IMR-90 (cell line): ENCODE results near the gene ZDHHC4. TPM values are rescaled to one million over a fixed set of nuclear protein-coding genes. Genes with fewer than 3 reads are reported as not detected.
"Not testable (repeated sequence)": the region's sequence is repeated elsewhere in the genome, so short reads cannot be mapped to it uniquely, and the experiment has no call there.

Experiments used
- ATAC-seq: fragments of 200-7000 bp; cut with Tn5 transposase; 2 replicates; pipeline ENCODE4 v1.9.1; 2020; ENCODE audit warnings: low read depth, mild to moderate bottlenecking, moderate library complexity
- BruUV-seq: library from RNA; stranded (reverse); fragments of 400-500 nt; replicated peaks from 2 replicates; lab custom pipeline; 2021; lab: Mats Ljungman, UMichigan
- CTCF ChIA-PET: fragments of 300-600 bp; formaldehyde crosslinking; extraction: SDS; loops from one replicate; lab custom pipeline; 2021; ENCODE audit warnings: antibody characterized with exemption; lab: Yijun Ruan, JAX
- POLR2A ChIA-PET: fragments of 300-600 bp; sonication (Branson Sonifier 250); formaldehyde crosslinking; loops from one replicate; lab custom pipeline; 2022; ENCODE audit warnings: antibody characterized with exemption; ENCODE audit not compliant: unreplicated experiment; lab: Charles Lee
- DNase-seq: peaks from one replicate; pipeline ENCODE4 v3.0.0; 2013
- H2AFZ ChIP-seq: replicated peaks from 2 replicates; pipeline ENCODE3; 2013; ENCODE audit warnings: low read length, mild to moderate bottlenecking; ENCODE audit not compliant: poor library complexity
- H2AK5ac ChIP-seq: 2 replicates; pipeline ENCODE4 v1.6.1; 2013; ENCODE audit warnings: low read depth, low read length, inconsistent platforms
- H2AK9ac ChIP-seq: replicated peaks from 2 replicates; pipeline ENCODE3; 2013; ENCODE audit warnings: mild to moderate bottlenecking, low read depth, low read length, moderate library complexity; ENCODE audit not compliant: poor library complexity
- H2BK120ac ChIP-seq: 2 replicates; pipeline ENCODE4 v1.6.1; 2013; ENCODE audit warnings: low read depth, low read length, inconsistent platforms
- H2BK15ac ChIP-seq: 3 replicates; pipeline ENCODE4 v1.6.1; 2013; ENCODE audit warnings: low read depth, low read length, inconsistent platforms
- H2BK20ac ChIP-seq: 2 replicates; pipeline ENCODE4 v1.6.1; 2013; ENCODE audit warnings: low read depth, mild to moderate bottlenecking, inconsistent platforms, low read length, moderate library complexity
- H2BK5ac ChIP-seq: 2 replicates; pipeline ENCODE4 v1.6.1; 2013; ENCODE audit warnings: mild to moderate bottlenecking, low read depth, low read length, inconsistent platforms; ENCODE audit not compliant: poor library complexity, severe bottlenecking
- H3K14ac ChIP-seq: replicated peaks from 2 replicates; pipeline ENCODE4 v1.6.1; 2013; ENCODE audit warnings: low read depth, low read length, inconsistent platforms
- H3K18ac ChIP-seq: 2 replicates; pipeline ENCODE4 v1.6.1; 2013; ENCODE audit warnings: low read depth, low read length, control low read depth
- H3K23ac ChIP-seq: 2 replicates; pipeline ENCODE4 v1.6.1; 2013; ENCODE audit warnings: low read depth, low read length, inconsistent platforms
- H3K27ac ChIP-seq: 2 replicates; pipeline ENCODE4 v1.5.1; 2013; ENCODE audit warnings: mild to moderate bottlenecking, control low read depth, low read length; ENCODE audit not compliant: insufficient read depth
- H3K27me3 ChIP-seq: 2 replicates; pipeline ENCODE4 v1.6.1; 2013; ENCODE audit warnings: low read length; ENCODE audit not compliant: control insufficient read depth, insufficient read depth
- H3K36me3 ChIP-seq: 2 replicates; pipeline ENCODE4 v1.6.1; 2013; ENCODE audit warnings: low read length, mixed read lengths; ENCODE audit not compliant: control insufficient read depth, insufficient read depth
- H3K4ac ChIP-seq: 2 replicates; pipeline ENCODE4 v1.6.1; 2013; ENCODE audit warnings: low read depth, low read length, inconsistent platforms
- H3K4me1 ChIP-seq: 2 replicates; pipeline ENCODE4 v1.6.1; 2013; ENCODE audit warnings: low read length, mixed read lengths; ENCODE audit not compliant: control insufficient read depth, insufficient read depth
- H3K4me2 ChIP-seq: 2 replicates; pipeline ENCODE4 v1.6.1; 2013; ENCODE audit warnings: low read depth, mild to moderate bottlenecking, control low read depth, low read length, moderate library complexity
- H3K4me3 ChIP-seq: 2 replicates; pipeline ENCODE4 v1.5.1; 2013; ENCODE audit warnings: low read depth, mild to moderate bottlenecking, control low read depth, low read length, moderate library complexity; ENCODE audit not compliant: insufficient read depth
- H3K56ac ChIP-seq: 2 replicates; pipeline ENCODE4 v1.6.1; 2013; ENCODE audit warnings: low read length, inconsistent platforms; ENCODE audit not compliant: insufficient read depth; ENCODE audit errors: extremely low read depth
- H3K79me1 ChIP-seq, 2 experiments: 2 replicates each; pipeline ENCODE4 v1.6.1; 2013; ENCODE audit warnings: low read length in 2 of 2, inconsistent platforms in 1 of 2, low read depth in 1 of 2
- H3K9ac ChIP-seq: 2 replicates; pipeline ENCODE4 v1.6.1; 2013; ENCODE audit warnings: low read depth, low read length, control low read depth
- H3K9me1 ChIP-seq: 2 replicates; pipeline ENCODE4 v1.6.1; 2013; ENCODE audit warnings: low read length, inconsistent platforms; ENCODE audit not compliant: insufficient read depth
- H3K9me3 ChIP-seq: 2 replicates; pipeline ENCODE4 v1.6.1; 2013; ENCODE audit warnings: low read length; ENCODE audit not compliant: control insufficient read depth, insufficient read depth
- H4K20me1 ChIP-seq: 2 replicates; pipeline ENCODE4 v1.6.1; 2013; ENCODE audit warnings: low read length, inconsistent platforms; ENCODE audit not compliant: insufficient read depth
- H4K5ac ChIP-seq: 2 replicates; pipeline ENCODE4 v1.6.1; 2013; ENCODE audit warnings: mild to moderate bottlenecking, low read depth, low read length, control low read depth
- H4K8ac ChIP-seq, 2 experiments: 2 replicates each; pipeline ENCODE4 v1.6.1; 2013; ENCODE audit warnings: low read depth in 2 of 2, low read length in 2 of 2, control low read depth in 1 of 2, inconsistent platforms in 1 of 2
- H4K91ac ChIP-seq: 2 replicates; pipeline ENCODE4 v1.6.1; 2013; ENCODE audit warnings: low read depth, low read length, inconsistent platforms; ENCODE audit not compliant: insufficient read depth
- WGBS, 2 experiments: methylation state at CpG; one replicate each; pipeline versions ENCODE4 v1.1.5 to v1.1.7; 2013; ENCODE audit warnings: missing lambda C conversion rate in 2 of 2; ENCODE audit not compliant: insufficient read length in 1 of 2; ENCODE audit errors: extremely low coverage in 2 of 2; 5-methylcytosine and 5-hydroxymethylcytosine counted together
- dilution Hi-C: fragments of 300-500 bp; cut with HindIII; formaldehyde crosslinking; loops from one replicate; pipeline ENCODE4 v1.14.3; 2018; ENCODE audit warnings: low sequenced_read_pairs; ENCODE audit not compliant: unreplicated experiment
- in situ Hi-C: fragments of 300-500 bp; cut with MboI; formaldehyde crosslinking; loops from 3 replicates; pipeline ENCODE4 v1.14.3; 2019; ENCODE audit warnings: low sequenced_read_pairs, inconsistent platforms, mixed read lengths
- intact Hi-C: fragments of 100-400 bp; cut with micrococcal nuclease; formaldehyde crosslinking; loops from 2 replicates; pipeline ENCODE4 v1.10.0; 2022
- polyA plus RNA-seq, 3 experiments: library from polyadenylated mRNA; depleted of rRNA; stranded (reverse); fragments of >200 nt; gene quantifications; 2 replicates each; pipeline ENCODE4 v1.2.3, GENCODE V29; 2012; ENCODE audit warnings: low replicate concordance in 1 of 3
- total RNA-seq: library from RNA; depleted of rRNA; stranded (reverse); fragments of >200 nt; gene quantifications from 2 replicates; pipeline ENCODE4 v1.2.3, GENCODE V29; 2012

ZDHHC4 gene
- total and polyA plus RNA-seq, 2 of the 4 experiments (the other 2 are of a cell fraction): 43.9 to 58.3 TPM

GRCh38 chr7:6634971-6635370 lies 57.7 kb downstream of the ZDHHC4 start:
- ATAC-seq, H3K56ac ChIP-seq, H3K9me1 ChIP-seq, H3K9ac ChIP-seq, H2BK15ac ChIP-seq, BruUV-seq, H3K27ac ChIP-seq, H3K4ac ChIP-seq, H2AK5ac ChIP-seq, H2BK120ac ChIP-seq, H2BK20ac ChIP-seq, H4K91ac ChIP-seq, H4K20me1 ChIP-seq, H2BK5ac ChIP-seq, H3K36me3 ChIP-seq, H4K5ac ChIP-seq, dilution Hi-C loops, H3K18ac ChIP-seq, H3K9me3 ChIP-seq, H3K4me2 ChIP-seq, H3K27me3 ChIP-seq, CTCF ChIA-PET, POLR2A ChIA-PET, DNase-seq, in situ Hi-C loops, H3K4me1 ChIP-seq, H4K8ac ChIP-seq, H2AK9ac ChIP-seq, H2AFZ ChIP-seq, H3K14ac ChIP-seq, H3K23ac ChIP-seq, intact Hi-C loops, H3K4me3 ChIP-seq: not testable (repeated sequence)
- WGBS, 2 experiments: 83% methylated on average over 2 of the region's 5 CpGs; no CpG with 5 or more reads in 1 of the 2 experiments
- H3K79me1 ChIP-seq: peaks cover 10 to 23% of the 10 kb centered on the region in 2 experiments; a peak in 3 of 4 replicates
